ENCODE measurements around the gene SHROOM2. TPM values are rescaled to one million over a fixed set of nuclear protein-coding genes. Genes with fewer than 3 reads are reported as not detected.

SHROOM2 gene
- total RNA-seq, 1 experiment from 2014 or later: 22.9 TPM

DNA sequence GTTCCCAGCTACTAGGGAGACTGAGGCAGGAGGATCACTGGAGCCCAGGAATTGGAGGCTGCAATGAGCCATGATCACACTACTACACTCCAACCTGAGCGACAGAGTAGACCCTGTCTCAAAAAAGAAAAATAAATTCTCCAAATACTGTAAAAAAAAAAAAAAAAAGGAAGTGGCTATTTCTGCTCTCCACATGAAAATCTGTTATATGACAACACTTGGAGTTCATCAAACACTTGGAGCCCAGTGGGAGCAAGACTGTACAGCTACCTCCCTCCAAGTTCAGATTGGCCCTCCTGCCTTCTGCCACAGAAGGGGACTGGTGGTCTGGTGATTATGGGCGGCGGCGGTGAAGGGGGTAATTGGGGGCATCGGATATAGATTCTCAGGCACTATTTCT lies 172.0 kb downstream of the SHROOM2 start:
- DNase-seq: no peak
- no peak overlapping the region for H3K4me3 ChIP-seq (ENCODE audit: insufficient read depth, low read depth, low read length)
- no peaks in the 10 kb centered on the region for H3K27me3 ChIP-seq (ENCODE audit: control insufficient read depth, insufficient read depth, low read length)

DNA sequence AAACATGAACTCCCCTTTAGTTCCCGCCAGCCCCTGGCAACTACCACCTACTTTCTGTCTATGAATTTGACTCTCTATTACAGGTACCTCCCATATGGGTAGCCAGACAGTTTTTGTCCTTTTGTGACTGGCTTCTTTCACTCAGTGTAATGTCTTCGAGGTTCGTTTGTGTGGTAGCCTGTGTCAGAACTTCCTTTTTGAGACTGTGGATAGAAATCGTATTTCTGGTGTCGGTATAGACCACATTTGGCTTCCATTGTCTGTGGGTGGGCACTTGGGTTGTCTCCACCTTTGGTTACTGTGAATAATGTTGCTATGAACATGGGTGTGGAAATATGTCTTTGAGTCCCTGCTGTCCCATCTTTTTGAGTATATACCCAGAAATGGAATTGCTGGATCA lies 175.5 kb downstream of the SHROOM2 start:
- H3K27me3 ChIP-seq (ENCODE audit: control insufficient read depth, insufficient read depth, low read length): no peaks in the 10 kb centered on the region
- H3K4me3 ChIP-seq (ENCODE audit: insufficient read depth, low read depth, low read length): no peak overlapping the region
- H3K36me3 ChIP-seq (replicated peaks; ENCODE audit: control insufficient read depth, insufficient read depth, low read length): no peaks in the 10 kb centered on the region
- DNase-seq: no peak

More for the DNA sequence above, 172.0 kb downstream of the SHROOM2 start:
- H3K36me3 ChIP-seq (replicated peaks; ENCODE audit: control insufficient read depth, insufficient read depth, low read length): no peaks in the 10 kb centered on the region

DNA sequence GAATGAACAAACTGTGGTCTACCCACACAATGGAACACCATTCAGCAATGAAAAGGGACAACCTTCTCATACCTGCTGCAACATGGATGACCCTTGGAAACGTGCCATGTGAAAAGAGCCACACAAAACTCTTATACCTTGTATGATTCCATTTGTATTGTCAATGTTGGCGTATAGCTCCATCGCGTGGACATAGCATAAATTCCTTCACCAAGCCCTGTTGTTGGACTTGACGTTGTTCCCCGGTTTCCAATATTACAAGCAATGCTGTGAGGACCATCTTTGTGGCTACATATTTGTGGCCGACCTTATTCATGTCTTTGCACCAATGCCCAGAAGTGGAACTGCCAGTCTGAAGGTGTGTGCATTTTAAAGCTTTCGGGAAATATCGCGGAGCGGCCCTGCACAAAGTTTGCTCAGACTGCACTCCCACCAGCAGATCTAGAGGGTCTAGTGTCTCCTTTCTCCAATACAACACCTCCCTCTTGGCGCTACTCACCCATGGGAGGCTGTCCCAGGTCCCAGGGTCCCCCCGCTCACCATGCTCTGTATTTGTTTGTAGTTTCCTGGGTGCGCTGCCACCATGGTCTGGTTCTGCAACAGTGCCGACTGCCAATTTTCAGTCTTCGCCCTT lies 180.7 kb downstream of the SHROOM2 start, which contains the start of gene CLDN34:
TSS of gene CLDN34 (plus strand) at position 584 of the 634 bp plus-strand sequence. CDS start at position 584, 0 bp downstream.
- H3K4me3 ChIP-seq (ENCODE audit: insufficient read depth, low read depth, low read length): no peak within 1 kb of the TSS
- H3K27me3 ChIP-seq (ENCODE audit: control insufficient read depth, insufficient read depth, low read length): no peaks in the 10 kb centered on the region
- H3K36me3 ChIP-seq (replicated peaks; ENCODE audit: control insufficient read depth, insufficient read depth, low read length): no peaks in the 10 kb centered on the region
- DNase-seq: no peak

DNA sequence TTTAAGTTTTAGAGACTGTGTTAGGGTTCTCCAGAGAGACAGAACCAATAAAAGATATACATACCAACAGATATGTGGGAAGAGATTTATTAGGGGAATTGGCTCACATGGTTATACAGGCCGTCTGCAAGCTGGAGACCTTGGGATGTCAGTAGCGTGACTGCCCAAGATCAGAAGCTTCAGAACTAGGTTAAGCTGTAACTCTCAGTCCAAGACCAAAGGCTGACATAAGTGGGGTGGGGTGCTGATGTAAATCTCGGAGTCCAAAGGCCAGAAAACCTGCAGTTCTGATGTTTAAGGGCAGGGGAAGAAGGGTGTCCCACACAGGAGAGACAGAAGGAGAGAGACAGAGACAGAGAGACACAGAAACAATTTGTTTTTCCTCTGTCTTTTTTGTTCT lies 191.4 kb downstream of the SHROOM2 start:
- no peak for DNase-seq
- H3K27me3 ChIP-seq (ENCODE audit: control insufficient read depth, insufficient read depth, low read length): no peaks in the 10 kb centered on the region
- H3K36me3 ChIP-seq (replicated peaks; ENCODE audit: control insufficient read depth, insufficient read depth, low read length): no peaks in the 10 kb centered on the region
- no peak overlapping the region for H3K4me3 ChIP-seq (ENCODE audit: insufficient read depth, low read depth, low read length)

DNA sequence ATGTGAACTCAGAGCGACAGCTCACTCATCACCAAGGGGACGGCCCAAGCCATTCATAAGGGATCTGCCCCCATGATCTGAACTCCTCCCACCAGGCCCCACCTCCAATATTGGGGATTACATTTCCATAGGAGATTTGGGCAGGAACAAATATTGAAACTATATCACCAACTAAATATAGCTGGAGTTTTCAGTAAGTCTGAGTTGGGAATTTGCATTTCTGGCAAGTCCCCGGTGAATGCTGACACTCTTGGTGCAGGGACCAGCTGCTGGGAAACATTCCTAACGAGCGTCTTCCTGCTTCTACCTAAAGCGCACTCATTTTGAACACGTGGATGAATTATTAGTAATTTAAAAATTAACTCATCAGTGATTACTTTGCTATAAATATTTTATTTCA lies 194.2 kb downstream of the SHROOM2 start:
- Histone ChIP-seq H3K27me3 (ENCODE audit: control insufficient read depth, insufficient read depth, low read length) (no peaks in the 10 kb centered on the region), H3K36me3 (replicated peaks; ENCODE audit: control insufficient read depth, insufficient read depth, low read length) (no peaks in the 10 kb centered on the region), H3K4me3 (ENCODE audit: insufficient read depth, low read depth, low read length) (no peak overlapping the region)
- no peak for DNase-seq

DNA sequence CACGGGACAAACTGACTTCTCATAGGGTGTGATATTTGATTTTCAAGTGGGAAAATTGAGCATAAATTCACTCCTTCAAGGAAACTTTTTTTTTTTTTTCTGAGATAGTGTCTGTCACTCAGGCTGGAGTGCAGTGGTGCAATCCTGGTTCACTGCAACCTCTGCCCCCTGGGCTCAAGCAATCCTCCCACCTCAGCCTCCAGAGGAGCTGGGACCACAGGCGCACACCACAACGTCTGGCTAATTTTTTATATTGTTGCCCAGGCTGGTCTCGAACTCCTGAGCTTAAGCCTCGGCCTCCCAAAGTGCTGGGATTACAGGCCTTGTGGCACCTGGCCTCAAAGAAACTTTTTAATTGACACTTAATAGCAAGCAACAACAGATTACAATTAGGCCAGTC lies 194.7 kb downstream of the SHROOM2 start:
- Histone ChIP-seq H3K4me3 (ENCODE audit: insufficient read depth, low read depth, low read length) (no peak overlapping the region), H3K36me3 (replicated peaks; ENCODE audit: control insufficient read depth, insufficient read depth, low read length) (no peaks in the 10 kb centered on the region), H3K27me3 (ENCODE audit: control insufficient read depth, insufficient read depth, low read length) (no peaks in the 10 kb centered on the region)

DNA sequence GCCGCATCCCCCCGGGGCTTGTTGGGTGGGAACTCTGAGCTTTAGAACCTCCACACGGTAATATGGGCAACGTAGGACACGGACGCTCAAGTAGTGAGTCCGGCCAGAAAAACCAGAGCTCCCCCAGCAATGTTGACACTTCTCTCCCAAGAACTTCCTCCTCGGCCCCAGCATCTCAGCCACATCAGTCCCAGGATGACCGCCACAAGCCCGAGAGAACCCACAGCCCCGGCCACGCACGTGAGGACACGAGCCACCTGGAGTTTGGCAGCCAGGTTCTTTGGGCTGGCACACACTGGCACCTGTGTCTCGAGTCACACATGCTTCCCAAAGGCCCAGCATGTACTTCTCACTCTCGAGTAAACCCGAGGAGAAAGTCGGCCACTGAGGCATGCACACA lies 197.2 kb downstream of the SHROOM2 start:
- no peaks in the 10 kb centered on the region for H3K36me3 ChIP-seq (replicated peaks; ENCODE audit: control insufficient read depth, insufficient read depth, low read length)
- H3K27me3 ChIP-seq (ENCODE audit: control insufficient read depth, insufficient read depth, low read length): no peaks in the 10 kb centered on the region
- DNase-seq: no peak
- H3K4me3 ChIP-seq (ENCODE audit: insufficient read depth, low read depth, low read length): no peak overlapping the region

More for the DNA sequence above, 194.7 kb downstream of the SHROOM2 start:
- no peak for DNase-seq

DNA sequence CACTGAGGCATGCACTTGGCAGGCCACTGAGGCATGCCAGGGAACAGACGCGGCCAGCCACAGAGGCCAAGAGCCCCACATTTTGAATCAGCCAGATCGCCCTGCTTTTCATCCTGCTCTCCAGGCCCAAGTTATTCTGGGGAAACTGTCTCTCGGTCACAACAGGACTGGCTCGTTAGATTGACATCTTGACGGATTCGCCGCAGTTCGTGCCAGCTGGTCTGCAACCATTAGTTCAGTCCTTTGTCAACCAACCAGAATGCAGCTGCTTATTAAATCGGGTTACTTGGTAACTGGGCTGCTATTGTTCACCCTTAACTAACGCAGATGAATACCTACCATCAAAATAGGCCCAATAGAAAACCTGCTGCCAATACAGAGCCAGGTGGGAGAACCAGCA lies 197.6 kb downstream of the SHROOM2 start:
- no peaks in the 10 kb centered on the region for H3K27me3 ChIP-seq (ENCODE audit: control insufficient read depth, insufficient read depth, low read length)
- DNase-seq: no peak
- no peaks in the 10 kb centered on the region for H3K36me3 ChIP-seq (replicated peaks; ENCODE audit: control insufficient read depth, insufficient read depth, low read length)
- H3K4me3 ChIP-seq (ENCODE audit: insufficient read depth, low read depth, low read length): no peak overlapping the region

DNA sequence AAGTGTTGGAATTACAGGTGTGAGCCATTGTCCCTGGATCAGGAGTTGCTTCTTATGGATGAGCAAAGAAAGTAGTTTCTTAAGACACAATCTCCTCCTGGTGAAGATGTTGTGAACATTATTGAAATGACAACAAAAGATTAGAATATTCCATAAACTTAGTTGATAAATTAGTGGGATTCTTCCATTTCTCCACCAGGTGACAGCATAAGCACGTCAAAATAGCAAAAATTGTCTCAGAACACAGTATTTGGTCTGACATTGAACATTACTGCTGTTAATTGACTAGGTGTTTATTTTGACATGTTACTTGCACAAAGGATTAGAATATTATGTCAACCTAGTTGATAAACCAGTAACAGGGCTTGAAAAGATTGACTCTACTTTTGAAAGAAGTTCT lies 202.5 kb downstream of the SHROOM2 start:
- no peak for DNase-seq
- Histone ChIP-seq H3K4me3 (ENCODE audit: insufficient read depth, low read depth, low read length) (no peak overlapping the region), H3K27me3 (ENCODE audit: control insufficient read depth, insufficient read depth, low read length) (no peaks in the 10 kb centered on the region), H3K36me3 (replicated peaks; ENCODE audit: control insufficient read depth, insufficient read depth, low read length) (no peaks in the 10 kb centered on the region)

DNA sequence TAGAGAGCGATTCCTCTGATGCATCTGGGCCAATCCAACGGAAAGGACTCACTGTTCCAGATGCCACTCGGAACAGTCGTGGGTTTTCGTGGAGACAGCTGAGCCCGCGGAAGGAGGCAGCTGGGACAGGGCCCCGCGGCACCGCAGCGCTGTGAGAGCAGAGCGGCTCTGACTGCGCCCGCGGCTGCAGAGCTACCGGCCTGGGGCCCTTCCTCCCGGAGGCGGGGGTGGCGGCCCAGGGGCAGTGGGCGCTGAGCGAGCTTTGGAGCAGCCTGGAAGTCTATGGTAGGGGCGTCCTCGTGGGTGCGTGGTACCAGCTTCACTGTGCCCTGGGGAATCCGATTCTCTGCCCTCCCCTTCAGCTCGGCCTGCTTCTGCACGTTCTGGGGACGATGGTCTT lies 205.8 kb downstream of the SHROOM2 start:
- DNase-seq: no peak
- Histone ChIP-seq H3K4me3 (ENCODE audit: insufficient read depth, low read depth, low read length) (no peak overlapping the region), H3K27me3 (ENCODE audit: control insufficient read depth, insufficient read depth, low read length) (no peaks in the 10 kb centered on the region), H3K36me3 (replicated peaks; ENCODE audit: control insufficient read depth, insufficient read depth, low read length) (no peaks in the 10 kb centered on the region)

DNA sequence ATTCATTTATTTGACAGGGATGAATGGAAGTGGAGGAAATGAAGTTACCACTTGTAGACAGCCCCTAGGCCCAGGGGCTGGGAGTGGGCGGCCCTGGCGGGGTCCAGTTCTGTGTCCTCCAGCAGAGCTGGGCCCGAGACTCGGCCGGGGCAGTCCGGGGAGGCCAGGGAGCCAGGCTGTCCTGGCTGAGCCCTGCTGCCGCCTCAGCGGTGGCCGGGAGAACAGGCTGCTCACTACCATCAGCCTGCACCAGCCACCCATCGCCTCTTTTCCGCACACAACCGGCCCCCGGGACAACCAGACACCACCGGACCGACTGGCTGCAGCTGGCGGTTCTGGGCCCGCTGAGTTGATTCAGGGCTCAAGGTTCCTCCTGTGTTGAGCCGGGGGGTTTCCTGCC lies 206.5 kb downstream of the SHROOM2 start:
- Histone ChIP-seq H3K36me3 (replicated peaks; ENCODE audit: control insufficient read depth, insufficient read depth, low read length) (no peaks in the 10 kb centered on the region), H3K27me3 (ENCODE audit: control insufficient read depth, insufficient read depth, low read length) (no peaks in the 10 kb centered on the region), H3K4me3 (ENCODE audit: insufficient read depth, low read depth, low read length) (no peak overlapping the region)
- DNase-seq: no peak

DNA sequence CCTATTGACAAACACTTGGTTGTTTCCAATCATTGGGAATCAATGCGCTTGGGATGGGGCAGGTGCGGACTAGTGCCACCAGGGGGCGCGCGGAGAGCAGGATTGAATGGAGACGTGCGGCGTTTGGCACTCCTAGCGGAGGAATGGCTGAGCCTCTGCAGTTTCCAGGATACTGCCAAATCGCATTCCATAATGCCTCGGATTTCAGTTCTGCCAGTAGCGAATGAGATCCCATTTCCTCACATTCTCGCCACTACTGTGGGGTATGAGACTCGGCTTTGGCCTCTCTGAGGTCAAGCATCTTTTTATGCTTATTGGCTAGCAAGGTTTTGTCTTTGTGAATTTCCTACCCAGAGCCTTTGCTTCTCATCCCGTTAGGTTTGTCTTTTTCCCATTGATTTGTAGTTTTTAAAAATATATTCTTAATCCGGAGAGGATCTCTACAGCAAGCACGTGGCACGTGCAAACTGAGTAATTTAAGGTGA lies 209.7 kb downstream of the SHROOM2 start:
- Histone ChIP-seq H3K27me3 (ENCODE audit: control insufficient read depth, insufficient read depth, low read length) (no peaks in the 10 kb centered on the region), H3K4me3 (ENCODE audit: insufficient read depth, low read depth, low read length) (no peak overlapping the region), H3K36me3 (replicated peaks; ENCODE audit: control insufficient read depth, insufficient read depth, low read length) (no peaks in the 10 kb centered on the region)
- DNase-seq: peak; percentile 94

DNA sequence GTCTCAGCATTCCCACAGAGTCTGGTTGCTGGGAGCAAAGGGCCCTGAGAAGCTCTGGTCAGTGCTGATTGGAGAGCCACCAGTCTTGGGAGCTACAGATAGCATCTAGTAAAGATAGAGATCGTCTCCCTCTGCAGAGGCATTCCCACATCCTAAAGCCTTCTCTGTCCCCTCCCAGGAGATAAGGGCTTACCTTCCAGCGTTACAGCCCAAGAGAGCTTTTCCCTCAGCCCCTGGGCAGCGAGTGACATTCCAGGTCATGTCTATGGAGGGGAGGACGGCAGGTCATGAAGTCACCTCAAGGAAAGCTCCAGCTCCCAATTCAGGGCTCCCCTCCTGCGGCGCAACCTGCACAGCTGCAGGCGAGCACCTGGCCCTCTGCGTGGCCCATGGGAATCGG lies 210.8 kb downstream of the SHROOM2 start:
- no peak for DNase-seq
- Histone ChIP-seq H3K36me3 (replicated peaks; ENCODE audit: control insufficient read depth, insufficient read depth, low read length) (no peaks in the 10 kb centered on the region), H3K4me3 (ENCODE audit: insufficient read depth, low read depth, low read length) (no peak overlapping the region), H3K27me3 (ENCODE audit: control insufficient read depth, insufficient read depth, low read length) (no peaks in the 10 kb centered on the region)

DNA sequence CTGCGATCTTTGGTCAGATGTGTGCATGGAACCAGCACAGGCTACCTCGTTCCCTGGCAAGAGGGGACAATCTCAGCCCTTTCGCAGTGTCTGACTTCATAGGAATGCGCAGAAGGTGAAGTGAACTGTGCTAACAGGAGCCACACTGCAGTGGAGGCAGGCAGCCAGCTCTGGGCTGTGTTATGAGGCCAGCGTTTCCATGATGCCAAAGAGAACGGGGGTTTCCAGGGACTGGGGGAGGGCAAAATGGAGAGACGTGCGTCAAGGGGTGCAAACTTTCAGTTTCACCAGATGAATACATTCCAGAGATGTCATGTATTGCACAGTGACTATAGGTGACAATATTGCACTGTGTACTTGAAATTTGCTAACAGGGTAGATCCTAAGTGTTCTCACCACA lies 211.3 kb downstream of the SHROOM2 start:
- Histone ChIP-seq H3K27me3 (ENCODE audit: control insufficient read depth, insufficient read depth, low read length) (no peaks in the 10 kb centered on the region), H3K4me3 (ENCODE audit: insufficient read depth, low read depth, low read length) (no peak overlapping the region), H3K36me3 (replicated peaks; ENCODE audit: control insufficient read depth, insufficient read depth, low read length) (no peaks in the 10 kb centered on the region)
- no peak for DNase-seq
